GM18873 (cell line): ENCODE results near the gene RAB5IF.
"Not testable (repeated sequence)": the region's sequence is repeated elsewhere in the genome, so short reads cannot be mapped to it uniquely, and the experiment has no call there.

Experiments
- ATAC-seq: cut with Tn5 transposase; IDR thresholded peaks from one replicate; pipeline ENCODE4 v1.9.1; 2021; ENCODE audit warnings: mild to moderate bottlenecking, moderate library complexity, moderate number of reproducible peaks; ENCODE audit not compliant: unreplicated experiment, low FRiP score

RAB5IF gene

DNA sequence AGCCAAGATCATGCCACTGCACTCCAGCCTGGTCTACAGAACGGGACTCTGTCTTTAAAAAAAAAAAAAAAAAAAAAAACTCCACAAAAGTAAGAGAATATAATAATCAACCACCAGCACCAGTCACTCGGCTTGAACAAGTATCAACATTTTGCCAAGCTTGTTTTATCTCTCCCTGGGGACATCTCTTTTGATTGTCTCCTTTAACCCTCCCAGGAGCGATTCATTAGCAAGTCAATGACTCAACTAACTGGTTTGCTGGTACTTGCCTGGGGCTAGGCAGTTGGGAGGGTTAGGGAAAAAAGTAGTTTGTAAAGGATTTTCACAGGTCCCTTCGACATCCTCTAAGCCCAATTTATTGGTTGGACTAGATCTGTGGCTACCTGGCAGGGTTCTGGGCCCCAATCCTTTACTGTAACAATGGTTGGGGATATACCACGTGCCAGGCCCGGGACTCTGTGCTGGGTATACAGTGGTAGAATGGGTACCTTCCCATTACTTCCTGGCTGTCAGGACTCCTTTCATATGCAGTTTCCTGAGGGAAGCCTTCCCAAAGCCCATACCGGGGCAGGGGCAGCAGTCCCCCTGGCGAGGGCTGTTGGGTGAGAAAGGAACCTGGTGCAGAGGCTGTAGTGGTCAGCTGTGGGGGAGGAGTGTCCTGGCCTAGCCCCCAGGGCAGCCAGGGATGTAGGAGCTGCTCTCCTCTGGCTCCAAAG, 20.0 kb upstream of the RAB5IF start:
- no peak for ATAC-seq

DNA sequence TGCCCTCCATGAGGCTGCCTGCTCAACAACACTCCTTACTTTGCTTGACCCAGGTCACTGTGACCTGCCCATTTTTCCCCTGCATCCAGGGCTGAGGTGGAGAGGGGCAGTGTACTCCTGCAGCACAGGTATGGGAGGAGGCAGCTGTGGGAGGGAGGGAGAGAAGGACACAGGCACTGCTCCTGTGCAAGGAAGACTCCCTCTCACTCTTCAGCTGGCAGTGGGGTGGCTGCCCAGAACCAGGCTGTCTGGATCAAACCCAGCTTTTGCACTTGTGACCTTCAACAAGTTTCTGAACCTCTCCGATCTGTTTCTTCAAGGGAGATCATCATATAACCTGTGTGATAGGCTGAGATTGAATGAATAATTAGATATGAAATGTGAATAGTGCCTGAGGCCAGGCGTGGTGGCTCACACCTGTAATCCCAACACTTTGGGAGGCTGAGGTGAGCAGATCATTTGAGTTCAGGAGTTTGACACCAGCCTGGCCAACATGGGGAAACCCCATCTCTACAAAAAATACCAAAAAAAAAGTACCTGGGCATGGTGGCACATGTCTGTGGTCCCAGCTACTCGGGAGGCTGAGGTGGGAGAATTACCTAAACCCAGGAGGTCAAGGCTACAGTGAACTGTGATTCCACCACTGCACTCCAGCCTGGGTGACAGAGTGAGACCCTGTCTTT, 18.1 kb upstream of the RAB5IF start:
- no peak for ATAC-seq

DNA sequence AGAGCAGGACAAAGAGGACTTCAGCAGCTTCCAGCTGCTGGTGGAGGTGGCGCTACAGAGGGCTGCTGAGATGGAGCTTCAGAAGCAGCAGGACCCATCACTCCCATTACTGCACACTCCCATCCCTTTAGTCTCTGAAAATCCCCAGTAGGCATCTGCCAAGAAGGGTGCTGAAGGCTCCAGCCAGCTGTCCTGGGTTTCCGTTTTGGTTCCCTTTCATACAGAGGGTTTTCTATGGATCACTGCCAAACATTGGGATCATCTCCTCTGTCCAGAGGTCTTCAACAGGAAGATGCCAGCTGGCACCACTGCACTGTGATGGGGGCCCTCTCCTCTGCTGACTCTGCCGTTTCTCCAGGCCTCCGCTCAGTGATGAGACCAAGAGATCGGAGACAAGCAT, 14.3 kb upstream of the RAB5IF start:
- no peak for ATAC-seq

DNA sequence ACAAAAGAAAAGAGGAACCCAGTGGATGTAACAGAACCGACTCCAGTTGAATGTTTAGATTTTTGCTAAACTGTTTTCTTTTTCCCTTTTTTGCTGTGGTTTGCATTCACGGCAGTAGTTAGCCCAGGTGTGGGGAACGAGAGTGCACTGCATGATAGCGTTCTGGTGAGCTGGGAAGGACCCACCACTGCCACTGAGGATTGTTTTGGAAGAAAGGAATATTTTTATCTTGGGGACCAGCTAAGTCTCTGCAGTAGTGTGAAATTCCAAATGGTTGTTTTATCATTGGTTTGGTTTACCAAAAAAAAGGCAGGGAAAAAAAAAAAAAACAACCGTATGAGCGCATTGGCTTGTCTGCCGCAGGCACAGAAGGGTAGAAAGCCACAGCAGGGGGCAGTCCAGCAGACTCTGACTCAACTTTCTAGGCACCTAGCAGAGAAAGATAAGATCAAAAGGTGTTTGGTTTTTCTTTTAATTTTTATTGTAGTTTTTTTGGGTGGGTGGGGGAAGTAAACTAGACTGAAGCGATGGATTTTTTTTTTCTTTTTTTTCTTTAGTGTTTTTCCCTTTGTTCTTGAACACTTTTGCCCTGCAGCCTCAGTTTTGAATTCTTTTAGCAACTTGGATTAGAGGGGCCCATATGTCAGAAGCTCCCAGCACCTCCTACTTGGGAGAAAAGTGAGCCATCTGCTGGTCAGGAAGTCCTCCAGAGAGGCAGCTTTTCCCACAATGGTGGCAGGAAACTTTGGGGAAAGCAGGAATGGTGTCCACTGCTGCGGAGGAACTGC, 13.5 kb upstream of the RAB5IF start:
- ATAC-seq: no peak

DNA sequence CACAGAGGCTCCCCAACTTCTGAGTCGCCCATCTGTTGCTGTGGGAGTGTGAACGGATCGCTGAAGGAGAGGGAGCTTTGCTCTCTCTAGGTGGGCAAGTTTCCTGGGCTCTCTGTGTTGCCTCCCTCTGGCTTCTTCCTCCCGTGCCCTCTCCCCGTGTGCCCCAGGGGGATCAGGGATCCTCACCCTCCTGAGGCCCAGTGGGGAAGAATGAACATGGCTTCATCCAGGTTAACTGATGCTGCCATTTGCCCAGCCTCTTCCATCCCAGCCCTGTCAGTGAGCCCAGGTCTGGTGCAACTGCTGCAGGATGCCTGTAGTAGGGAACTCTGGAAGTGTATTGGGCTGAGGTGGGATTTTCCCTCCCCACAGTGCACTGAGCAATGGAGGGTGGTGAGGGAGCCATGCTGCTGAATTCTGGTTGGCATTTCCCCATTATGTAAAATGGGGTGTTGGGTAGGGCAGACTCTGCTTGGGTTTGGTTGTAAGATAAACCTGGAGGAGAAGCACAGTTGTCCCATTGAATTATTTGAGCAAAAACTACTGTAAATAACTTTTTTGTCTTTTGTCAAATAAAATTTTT, 12.1 kb upstream of the RAB5IF start:
- ATAC-seq: no peak

DNA sequence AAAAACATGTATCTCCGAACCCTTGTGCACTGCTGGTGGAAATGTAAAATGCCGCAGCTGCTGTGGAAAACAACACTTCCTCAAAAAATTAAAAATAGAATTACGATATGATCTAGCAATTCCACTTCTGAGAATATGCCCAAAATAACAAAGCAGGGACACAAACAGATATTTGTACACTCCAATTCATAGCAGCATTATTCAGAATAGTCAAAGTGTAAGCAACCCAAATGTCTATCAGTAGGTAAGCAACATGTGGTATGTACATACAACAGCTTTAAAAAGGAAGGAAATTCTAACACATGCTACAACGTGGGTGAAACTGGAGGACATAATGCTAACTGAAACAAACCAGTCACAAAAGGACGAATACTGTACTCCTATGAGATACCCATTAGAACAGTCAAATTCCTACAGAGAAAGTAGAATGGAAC, 5.7 kb upstream of the RAB5IF start:
- ATAC-seq: no peak

DNA sequence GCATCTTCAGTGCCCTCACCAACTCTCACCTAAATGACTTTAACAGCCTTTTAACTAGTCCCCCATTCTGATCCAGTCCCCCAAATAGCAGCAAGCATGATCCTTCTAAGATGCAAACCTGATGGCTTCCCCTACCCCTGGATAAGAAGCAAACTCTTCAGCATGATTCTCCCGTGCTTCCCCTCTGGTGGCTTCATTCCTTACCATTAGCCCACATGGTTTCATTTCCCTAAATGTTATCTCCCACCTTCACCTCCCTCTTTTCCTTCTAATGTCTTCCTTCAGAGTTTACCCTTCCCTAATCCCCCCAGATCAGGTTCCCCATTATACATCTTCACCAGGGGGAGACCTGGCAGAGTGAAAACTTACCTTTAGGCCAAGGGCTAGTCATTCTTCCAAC, 4.0 kb upstream of the RAB5IF start:
- ATAC-seq: no peak

DNA sequence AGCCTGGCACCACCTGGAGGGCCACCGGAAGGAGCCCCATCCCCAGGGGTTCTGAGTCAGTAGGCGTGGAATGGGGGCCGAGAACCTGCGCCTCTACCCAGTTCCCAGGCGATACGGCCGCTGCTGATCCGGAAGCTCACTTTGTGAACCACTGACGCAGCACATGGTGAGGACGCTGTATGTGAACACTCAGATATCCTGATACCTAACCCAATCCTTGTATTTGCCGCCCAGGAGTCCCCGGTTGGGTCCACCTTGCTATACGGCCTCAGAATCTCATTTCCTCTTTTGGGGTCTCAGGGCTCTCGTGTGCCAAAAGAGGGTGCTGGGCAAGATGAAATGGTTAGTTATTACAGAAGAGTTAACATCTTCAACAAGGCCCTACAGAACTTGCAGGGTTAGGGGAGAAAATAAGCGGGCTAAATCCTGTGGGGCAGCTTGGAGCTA, 604 bp upstream of the RAB5IF start:
- peak; percentile 28 for ATAC-seq

DNA sequence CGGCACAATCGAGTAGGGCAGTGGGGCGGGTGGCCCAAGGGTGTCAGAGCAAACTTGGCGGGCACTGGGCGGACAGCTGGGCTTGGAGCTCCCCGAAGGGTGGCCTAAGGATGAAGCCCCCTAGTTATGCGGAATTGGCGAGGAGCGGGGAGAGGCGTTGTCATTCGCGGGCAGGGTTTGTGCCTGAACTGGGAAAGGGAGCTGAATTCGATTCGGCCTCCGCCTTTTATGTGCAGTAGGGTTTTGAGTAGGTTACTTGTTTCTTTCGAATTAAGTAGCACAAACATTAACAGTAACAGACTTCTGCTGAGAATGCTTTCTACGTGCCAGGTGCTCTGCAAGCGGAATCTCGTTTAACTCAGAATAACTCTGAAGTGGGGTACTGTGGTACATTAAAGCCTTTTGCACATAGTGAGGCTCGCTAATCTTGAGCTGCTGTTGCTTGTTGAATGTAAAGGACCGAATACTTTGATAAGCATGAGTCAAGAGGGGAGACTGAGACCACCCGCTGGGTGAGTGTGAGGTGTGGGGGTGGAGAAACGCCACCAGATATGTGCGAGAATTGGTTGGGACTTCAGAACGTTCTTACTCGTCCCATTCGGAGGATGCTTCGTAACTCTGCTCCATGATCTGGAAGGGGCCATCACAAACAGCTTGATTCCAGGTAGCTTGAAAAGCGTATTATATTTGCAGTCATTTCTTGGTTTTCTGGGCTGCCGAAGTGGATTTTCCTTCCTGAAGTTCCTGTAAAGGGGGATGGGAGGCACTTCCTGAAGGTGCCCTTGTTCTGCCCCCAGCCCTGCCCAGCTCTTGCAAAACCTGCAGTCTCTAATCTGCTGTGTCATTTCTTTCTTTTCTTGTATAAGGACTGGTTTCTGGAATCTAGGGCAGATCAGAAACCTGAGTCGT, 833 bp downstream of the RAB5IF start:
- peak; percentile 7 for ATAC-seq

DNA sequence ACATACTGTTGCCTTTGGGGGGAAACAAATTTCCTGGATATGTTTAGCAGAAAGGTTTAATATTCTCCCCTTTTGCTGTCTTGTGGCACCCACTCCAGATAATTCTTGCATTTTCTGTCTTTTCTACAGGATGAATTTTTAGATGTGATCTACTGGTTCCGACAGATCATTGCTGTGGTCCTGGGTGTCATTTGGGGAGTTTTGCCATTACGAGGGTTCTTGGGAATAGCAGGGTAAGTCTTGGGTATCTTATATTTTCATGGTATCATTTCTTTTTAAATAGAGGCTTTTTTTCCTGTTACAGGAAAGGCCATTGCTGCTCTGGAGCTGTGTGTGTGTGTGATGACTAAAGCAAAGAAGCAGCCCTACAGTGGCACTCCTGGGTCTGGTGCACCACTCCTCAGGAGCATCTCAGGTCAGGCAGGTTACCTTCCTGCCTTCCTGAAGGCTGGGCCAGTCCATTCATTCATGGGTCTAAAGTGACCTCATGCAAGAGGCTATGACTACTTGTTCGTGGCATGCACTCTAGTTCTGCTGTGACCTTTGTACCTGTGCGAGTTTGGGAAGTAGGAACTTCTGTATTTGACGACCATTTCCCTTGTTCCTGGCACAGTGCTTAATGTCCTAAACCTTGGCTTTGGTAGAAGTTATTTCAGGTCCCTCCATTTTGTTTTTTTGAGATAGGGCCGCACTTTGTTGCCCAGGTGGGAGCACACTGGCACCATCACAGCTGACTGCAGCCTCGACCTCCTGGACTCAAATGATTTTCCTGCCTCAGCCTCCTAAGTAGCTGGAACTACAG, 2.2 kb downstream of the RAB5IF start:
- no peak for ATAC-seq

DNA sequence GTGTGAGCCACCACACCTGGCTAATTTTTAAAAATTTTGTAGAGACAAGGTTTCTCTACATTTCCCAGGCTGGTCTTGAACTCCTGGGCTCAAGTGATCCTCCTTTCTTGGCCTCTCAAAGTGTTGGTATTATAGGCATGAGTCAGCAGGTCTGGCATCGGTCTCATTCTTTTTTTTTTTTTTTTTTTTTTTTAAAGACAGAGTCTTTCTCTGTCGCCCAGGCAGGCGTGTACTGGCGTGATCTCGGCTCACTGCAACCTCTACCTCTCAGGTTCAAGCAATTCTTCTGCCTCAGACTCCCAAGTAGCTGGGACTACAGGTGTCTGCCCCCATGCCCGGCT, 2.8 kb downstream of the RAB5IF start:
- ATAC-seq: not testable (repeated sequence)

DNA sequence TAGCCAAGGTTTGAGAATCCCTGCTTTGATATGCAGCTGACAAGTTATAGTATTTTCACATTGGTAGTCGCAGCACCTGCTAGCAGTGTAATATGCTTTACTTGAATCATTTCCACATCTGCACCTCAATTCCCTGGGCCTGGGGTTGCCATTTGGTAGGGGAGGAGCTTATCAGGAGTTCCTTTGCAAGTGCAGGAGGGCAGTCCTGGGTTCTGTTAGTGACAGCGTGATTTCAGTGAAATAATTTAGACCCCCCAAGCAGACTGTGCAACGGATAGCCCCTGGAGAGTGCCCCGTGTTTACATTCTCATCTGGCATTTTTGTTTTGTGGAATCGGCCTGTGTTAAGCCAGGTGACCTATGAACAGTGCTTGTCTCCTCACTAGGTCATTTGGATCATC, 6.0 kb downstream of the RAB5IF start:
- ATAC-seq: no peak

DNA sequence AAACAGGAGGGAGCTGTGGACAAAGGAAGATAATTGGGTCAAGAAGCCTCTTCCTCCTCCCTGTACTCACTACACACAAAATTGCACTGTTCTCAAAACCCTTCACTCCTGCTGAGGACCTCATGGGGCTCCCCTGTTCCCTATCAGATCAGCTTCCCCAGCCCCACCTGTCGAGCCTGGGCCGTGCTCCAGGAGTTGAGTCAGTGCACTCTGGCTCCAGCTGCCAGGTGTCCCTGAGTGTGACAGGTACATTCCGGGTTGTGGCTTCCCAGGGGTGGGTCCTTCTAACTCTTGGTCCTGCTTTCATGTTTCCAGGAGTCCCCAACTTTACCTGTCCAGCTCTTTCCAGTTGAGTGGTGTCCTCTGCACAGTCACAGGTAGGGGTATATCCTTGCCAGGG, 8.4 kb downstream of the RAB5IF start:
- no peak for ATAC-seq

DNA sequence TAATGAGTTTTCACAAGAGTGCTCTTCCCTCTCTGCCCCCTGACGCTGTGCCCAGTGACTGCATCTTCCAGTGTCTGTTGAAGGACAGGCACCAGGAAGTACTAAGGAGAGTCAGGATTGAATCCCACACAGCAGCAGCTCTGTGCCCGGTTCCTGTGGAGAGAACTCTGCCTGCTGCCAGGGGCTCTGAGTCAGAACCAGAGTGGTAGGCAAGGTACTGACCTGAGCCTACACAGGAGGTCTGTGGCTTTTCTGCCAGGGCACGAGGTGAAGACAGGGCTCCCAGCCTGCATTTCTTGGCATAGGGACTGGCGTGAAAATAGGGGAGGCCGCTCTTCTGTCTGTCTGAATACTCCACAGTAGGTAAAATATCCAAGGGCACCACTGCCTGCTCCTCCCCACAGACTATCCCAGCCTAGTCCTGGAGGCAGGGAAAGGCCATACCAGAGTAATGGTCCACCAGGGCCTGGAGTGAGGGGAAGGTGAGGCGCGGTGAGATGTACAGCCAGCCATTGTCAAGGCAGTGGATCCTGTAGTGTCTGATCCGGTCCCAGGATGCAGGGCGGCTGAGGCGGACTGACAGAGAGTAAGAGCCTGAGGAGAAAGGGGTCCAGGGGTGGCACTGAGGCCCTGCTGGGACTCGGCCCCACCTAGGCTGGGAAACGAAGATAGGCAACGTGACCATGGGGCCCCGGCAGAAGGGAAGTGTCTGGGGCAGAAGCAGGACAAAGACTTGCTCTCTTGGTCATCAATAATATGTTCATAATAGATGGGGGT, 9.4 kb downstream of the RAB5IF start:
- no peak for ATAC-seq

DNA sequence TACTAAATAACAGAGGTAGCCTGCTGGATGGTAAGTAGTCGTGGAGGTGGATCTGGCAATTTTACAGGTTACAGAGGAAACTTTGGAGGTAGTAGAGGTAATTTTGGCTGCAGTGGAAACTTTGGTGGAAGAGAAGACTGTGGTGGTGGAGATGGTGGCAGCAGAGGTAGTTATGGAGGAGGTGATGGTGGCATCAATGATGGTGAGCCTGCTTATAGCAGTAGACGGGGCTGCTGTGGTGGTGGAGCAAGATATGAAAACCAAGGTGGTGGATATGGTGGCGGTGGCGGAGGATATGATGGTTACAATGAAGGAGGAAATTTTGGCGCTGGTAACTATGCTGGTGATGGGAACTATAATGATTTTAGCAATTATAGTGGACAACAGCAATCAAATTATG, 15.3 kb downstream of the RAB5IF start:
- no peak for ATAC-seq

DNA sequence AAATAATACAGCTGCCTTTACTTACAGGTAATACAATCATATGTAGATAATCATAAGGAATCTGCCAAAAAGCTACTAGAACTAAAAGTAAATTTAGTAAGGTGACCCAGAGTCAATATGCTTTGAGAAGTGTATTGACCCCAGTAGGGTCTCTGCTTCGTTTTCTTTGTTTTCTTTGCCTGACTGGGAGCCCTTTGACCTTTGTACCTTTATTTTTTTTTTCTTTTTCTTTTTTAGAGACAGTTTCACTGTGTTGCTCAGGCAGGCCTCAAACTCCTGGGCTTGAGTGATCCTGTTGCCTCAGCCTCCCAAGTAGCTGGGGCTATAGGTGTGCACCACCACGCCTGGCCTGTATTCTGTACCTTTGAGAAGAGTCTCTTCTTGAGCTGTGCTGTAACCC, 17.9 kb downstream of the RAB5IF start:
- no peak for ATAC-seq

DNA sequence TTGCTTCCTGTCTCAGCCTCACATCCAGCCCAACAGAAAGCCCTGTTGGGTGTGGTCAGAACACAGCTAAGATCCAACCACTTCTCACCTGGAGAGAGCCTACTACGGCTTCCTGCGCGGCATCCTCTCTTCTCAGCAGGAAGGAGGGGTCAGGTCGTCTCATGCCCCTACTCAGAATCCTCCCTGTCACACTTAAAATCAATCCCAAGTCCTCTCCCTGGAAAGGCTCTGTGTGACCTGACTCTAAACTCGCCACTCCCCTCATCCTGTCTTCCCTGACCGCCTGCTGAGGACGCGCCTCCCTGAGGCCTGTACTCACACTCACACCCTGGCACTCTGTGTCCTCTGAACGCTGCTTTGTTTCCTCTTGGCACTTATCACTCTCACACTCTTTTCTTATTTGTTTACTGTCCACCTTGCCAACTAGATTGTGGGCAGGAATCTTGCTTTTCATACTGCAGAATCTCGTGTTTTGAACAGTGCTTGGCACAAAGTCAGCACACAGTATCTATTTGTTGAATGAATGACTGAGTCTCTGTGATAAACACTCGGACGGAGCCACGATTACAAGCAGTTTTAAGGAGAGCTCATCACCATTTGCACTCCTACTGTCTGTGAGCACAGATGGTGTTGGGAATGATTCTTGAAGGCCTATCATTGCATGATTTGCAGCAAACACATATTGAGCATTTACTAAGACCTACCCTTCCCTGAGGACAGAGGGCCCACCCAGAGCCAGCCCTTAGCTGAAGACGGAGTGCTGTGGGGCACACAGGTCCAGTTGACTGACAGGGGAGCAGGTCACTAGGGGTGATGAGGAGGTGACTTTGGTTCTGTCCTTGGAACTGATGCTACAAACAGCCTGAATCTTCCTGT, 18.7 kb downstream of the RAB5IF start:
- no peak for ATAC-seq

DNA sequence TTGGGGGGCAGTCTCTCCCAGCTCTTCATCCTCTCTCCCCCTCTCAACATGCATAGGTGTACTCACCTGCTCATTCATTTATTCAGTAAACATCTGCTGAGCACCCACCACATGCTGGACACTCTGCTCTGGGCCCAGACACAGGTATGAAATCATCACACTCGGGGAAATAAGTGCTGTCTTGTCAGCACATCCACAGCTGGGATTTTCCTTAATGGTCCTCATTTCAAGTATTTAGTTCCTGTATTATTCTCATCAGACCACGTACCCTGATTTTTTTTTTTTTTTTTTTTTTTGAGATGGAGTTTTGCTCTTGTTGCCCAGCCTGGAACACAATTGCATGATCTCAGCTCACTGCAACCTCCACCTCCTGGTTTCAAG, 19.4 kb downstream of the RAB5IF start:
- no peak for ATAC-seq
